HCT116 (cell line): ENCODE data around the gene GLOD5.

Source experiments
- EGR1 ChIP-seq: IDR thresholded peaks from 2 replicates; pipeline ENCODE4 v1.6.1; 2012; ENCODE audit warnings: low read depth
- EZH2 ChIP-seq: fragments of 200-600 bp; sonication (generic); IDR thresholded peaks from 2 replicates; pipeline ENCODE4 v1.6.1; 2017; ENCODE audit warnings: antibody characterized with exemption, mixed run types
- EZH2phosphoT487 ChIP-seq: fragments of 200-600 bp; IDR thresholded peaks from 2 replicates; pipeline ENCODE4 v1.6.1; 2018; ENCODE audit warnings: antibody characterized with exemption, borderline replicate concordance
- POLR2A ChIP-seq: IDR thresholded peaks from 2 replicates; pipeline ENCODE4 v1.7.0; 2011; ENCODE audit warnings: borderline replicate concordance; ENCODE audit not compliant: insufficient read depth, insufficient read length; ENCODE audit errors: extremely low read depth
- POLR2AphosphoS5 ChIP-seq: IDR thresholded peaks from 2 replicates; pipeline ENCODE4 v1.6.1; 2011; ENCODE audit warnings: mild to moderate bottlenecking, low read depth, low read length, moderate library complexity
- RAD21 ChIP-seq: IDR thresholded peaks from 2 replicates; pipeline ENCODE4 v1.6.1; 2012; ENCODE audit warnings: low read depth, mild to moderate bottlenecking
- REST ChIP-seq: IDR thresholded peaks from 2 replicates; pipeline ENCODE4 v1.6.1; 2012; ENCODE audit warnings: low read depth
- SP1 ChIP-seq: IDR thresholded peaks from 2 replicates; pipeline ENCODE4 v1.6.1; 2012; ENCODE audit warnings: low read depth
- ZFX ChIP-seq: fragments of 450-650 bp; IDR thresholded peaks from 2 replicates; pipeline ENCODE4 v1.6.1; 2017
- ZNF274 ChIP-seq: fragments of 200-500 bp; sonication (Bioruptor generic); IDR thresholded peaks from 2 replicates; pipeline ENCODE4 v1.6.1; 2014; ENCODE audit warnings: mild to moderate bottlenecking, low read depth, low read length, inconsistent platforms
- TF ChIP-seq, protein P1 (sequence below), 3 experiments: fragments of 200-600 bp in 1 of 3; sonication (generic) in 1 of 3; IDR thresholded peaks in 2 of 3; conservative IDR thresholded peaks in 1 of 3; 2 replicates each; pipeline ENCODE4 v1.5.1; 2012 to 2017; ENCODE audit warnings: low read depth in 2 of 3, low read length in 2 of 3, antibody characterized with exemption in 1 of 3, borderline replicate concordance in 1 of 3, control low read depth in 1 of 3, mild to moderate bottlenecking in 1 of 3, mixed read lengths in 1 of 3, mixed run types in 1 of 3, moderate library complexity in 1 of 3; ENCODE audit not compliant: insufficient read depth in 1 of 3
- TF ChIP-seq, protein P2 (sequence below): IDR thresholded peaks from 2 replicates; pipeline ENCODE4 v1.6.1; 2012

- TF ChIP-seq ZNF274 (no peak), POLR2A (no peak), EZH2 (no peak), EZH2phosphoT487 (no peak), POLR2AphosphoS5 (no peak), ZFX (no peak), REST (no peak), SP1 (no peak), RAD21 (no peak), EGR1 (no peak)
- TF ChIP-seq, protein P1, sequence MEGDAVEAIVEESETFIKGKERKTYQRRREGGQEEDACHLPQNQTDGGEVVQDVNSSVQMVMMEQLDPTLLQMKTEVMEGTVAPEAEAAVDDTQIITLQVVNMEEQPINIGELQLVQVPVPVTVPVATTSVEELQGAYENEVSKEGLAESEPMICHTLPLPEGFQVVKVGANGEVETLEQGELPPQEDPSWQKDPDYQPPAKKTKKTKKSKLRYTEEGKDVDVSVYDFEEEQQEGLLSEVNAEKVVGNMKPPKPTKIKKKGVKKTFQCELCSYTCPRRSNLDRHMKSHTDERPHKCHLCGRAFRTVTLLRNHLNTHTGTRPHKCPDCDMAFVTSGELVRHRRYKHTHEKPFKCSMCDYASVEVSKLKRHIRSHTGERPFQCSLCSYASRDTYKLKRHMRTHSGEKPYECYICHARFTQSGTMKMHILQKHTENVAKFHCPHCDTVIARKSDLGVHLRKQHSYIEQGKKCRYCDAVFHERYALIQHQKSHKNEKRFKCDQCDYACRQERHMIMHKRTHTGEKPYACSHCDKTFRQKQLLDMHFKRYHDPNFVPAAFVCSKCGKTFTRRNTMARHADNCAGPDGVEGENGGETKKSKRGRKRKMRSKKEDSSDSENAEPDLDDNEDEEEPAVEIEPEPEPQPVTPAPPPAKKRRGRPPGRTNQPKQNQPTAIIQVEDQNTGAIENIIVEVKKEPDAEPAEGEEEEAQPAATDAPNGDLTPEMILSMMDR (IDR thresholded peaks at IDR 0.05 in 2 of 3, conservative IDR thresholded peaks at IDR 0.05 in 1 of 3; ENCODE audit: borderline replicate concordance in 1 of 3, insufficient read depth in 1 of 3, low read depth in 2 of 3, low read length in 2 of 3) = no peak
- TF ChIP-seq, protein P2, sequence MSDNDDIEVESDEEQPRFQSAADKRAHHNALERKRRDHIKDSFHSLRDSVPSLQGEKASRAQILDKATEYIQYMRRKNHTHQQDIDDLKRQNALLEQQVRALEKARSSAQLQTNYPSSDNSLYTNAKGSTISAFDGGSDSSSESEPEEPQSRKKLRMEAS = no peak
These were observed 56.6 kb downstream of the GLOD5 start for GRCh38 chrX:48818098-48818497.
